GM18870 (cell line): ENCODE data around the gene NCR3LG1.

Source experiments
- ATAC-seq: cut with Tn5 transposase; IDR thresholded peaks from one replicate; pipeline ENCODE4 v1.9.1; 2021; ENCODE audit warnings: moderate library complexity; ENCODE audit not compliant: unreplicated experiment

Gene NCR3LG1

DNA sequence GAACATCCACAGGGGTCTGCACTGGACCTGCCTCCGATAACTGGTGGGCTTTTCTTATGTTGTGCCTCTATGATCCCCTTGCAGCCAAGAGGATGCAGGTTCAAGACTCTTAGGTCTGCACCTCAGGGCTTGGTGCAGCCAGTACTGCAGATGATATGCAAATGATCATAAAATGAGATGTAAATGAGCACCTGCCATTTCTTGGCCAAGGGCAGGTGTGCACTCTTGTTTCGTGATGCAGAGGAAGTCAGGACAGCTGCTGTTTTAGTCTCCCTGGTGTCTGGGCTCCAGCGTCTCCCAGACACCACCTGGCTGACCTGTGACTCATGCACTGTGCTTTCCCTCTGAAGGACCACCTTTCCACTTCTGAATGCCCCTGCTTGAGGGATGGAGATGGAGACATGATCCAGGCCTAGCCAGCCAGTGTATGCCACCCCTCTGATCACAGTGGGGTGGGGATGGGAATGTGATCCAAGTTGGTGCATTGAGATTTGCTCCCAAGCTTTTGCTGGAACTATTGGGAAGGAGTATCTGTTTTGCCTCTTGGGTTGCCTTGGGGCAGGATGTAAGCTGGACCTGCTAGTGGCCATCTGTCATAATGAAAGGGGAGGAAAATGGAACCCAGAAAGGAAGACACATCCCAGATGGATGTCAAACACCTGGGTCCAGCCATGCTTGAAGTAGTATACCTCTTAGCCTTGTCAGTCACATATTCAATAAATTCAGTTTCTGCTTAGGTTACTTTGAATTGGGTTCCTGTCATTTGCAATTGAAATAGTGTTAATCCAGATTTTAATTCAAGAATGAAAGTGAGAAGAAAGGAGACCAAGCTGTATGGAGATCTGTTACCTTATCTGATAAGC, 40.1 kb downstream of the NCR3LG1 start:
- no peak for ATAC-seq

GRCh38 chr11:17392872-17393271, 41.3 kb downstream of the NCR3LG1 start:
- no peak for ATAC-seq

DNA sequence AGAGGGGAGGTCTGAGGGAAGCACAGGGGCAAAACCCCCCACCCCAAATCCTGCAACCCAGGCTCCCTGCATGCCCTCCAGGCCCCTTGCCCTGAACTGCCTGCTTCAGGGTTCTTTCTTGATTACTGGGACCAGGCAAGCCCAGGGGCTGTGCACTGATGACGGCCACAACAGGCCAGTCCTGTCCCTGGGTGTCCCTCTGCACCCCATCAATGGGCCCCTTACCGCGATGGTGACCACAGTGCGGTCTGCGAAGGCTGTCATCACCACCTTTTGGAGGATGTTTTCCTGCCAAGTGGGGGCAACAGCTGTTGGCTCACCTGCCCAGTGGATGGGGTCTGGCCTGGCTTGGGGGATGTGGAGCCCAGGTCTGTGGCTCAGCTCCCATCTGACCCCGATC, 41.9 kb downstream of the NCR3LG1 start:
- no peak for ATAC-seq

GRCh38 chr11:17394743-17395390, 43.3 kb downstream of the NCR3LG1 start:
- ATAC-seq = no peak

DNA sequence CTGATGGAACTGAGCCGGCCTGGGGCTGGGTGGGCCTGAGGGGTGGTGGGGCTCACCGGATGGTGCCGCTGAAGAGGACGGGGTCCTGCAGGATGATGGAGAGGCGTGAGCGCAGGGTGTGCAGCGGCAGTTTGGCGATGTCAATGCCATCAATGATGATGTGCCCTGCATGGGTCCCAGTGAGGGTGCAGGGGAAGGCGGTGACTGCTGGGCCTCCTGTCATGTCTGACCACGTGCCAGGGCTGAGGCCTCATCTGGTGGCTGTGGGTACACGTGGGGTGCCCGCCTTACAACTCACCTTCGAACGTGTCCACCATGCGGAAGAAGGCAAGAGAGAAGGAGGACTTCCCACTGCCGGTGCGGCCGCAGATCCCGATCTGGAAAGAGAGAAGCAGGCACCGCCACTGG, 44.0 kb downstream of the NCR3LG1 start:
- no peak for ATAC-seq

GRCh38 chr11:17395978-17396377, 44.4 kb downstream of the NCR3LG1 start:
- ATAC-seq = no peak

DNA sequence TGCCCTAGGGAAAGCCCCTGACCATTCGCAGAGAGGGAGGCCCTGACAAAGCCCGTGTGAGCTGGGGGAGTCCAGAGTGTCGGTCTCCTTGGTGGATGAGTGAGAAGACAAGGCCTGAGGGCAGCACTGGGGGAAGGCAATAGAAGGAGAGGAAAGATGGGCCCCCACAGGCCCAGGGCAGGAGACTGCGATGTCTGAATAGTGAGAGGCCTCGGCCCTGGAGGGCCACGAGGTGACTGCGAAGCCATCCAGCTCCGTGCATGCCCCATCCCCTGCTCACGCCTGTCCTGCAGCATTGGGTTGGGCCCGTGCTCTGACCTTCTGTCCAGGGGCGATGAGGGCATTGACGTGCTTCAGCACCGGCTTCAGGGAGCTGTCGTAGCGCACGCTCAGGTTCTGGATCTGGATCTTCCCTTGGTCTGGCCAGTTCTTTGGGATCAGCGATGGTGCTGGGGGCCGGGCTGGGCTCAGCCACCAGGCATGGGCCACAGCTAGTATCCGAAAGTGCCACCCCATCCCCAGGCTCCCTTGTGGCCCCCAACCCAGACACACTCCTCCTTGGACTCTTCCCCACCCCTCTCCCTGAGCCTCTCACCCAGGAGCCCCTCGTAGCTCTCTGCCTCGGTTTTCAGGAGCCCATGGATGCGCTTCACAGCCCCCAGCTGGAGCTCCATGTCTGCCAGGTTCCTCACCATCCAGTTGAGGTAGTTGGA, 45.2 kb downstream of the NCR3LG1 start:
- no peak for ATAC-seq

DNA sequence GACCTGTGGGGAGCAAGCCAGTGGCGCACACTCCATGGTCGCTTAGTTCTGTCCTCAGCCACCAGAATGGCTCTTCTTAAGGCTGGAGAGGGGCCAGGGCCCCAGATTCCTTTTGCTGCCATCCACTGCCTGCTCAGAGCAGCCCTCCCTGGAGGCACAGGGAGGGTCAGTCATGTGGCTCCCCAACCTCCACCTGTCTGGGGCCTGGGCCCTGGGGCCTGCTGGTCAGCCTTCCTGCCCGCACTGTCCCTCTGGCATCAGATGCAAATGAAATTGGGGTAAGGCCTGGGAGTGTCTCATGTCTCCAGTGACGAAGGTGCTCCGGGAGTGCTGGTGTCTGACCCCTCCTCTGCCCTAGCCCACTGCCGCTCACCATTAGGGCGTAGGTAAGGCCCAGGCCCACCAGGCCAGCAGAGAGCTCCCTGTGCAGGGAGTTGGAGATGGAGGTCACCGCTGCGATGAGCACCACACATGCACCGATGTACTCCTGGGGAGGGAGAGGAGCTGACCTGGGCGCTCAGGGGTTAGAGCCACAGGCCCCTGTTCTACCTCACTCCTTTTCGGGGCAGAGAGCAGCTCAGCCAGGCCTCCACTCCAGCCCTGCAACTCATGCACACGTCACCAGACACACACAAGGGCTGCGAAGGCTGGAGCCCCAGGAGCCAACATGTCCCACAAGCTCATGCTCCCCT, 45.9 kb downstream of the NCR3LG1 start:
- ATAC-seq = no peak

- ATAC-seq = no peak
These were observed 47.6 kb downstream of the NCR3LG1 start for GRCh38 chr11:17399236-17399635.

DNA sequence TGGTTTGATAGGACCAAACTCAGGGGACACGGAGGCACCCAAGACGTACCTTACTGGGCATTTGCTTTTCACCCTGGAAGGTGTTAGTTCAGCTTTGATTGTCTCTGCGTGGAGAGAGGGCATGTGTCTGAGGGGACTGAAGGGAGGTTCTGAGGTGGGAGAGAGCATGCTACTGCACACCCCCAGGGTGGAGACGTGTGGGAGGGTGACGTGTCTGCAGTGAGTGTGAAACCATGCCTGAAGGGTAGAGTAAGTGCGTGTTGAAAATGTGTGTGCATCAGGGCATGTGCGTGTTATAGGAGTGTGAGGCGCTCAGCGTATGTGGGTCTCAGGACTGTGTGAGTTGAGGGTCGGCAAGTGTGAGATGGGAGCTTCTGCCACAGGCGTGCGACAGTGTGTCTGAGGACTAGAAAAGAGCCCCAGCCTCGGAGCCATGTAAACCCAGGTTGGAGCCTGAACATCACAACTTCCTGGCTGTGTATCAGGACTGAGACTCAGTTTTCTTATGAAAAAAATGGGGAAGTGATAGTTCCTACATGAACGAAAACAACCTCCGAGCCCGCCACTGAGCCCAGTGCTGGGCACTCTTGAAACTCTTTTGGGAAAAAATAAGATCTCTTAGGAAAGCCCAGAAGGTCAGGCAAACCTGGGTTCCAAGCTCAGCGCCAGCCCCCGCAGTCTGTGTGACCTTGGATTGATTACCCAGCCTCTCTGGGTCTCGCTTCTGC, 48.6 kb downstream of the NCR3LG1 start:
- no peak for ATAC-seq

DNA sequence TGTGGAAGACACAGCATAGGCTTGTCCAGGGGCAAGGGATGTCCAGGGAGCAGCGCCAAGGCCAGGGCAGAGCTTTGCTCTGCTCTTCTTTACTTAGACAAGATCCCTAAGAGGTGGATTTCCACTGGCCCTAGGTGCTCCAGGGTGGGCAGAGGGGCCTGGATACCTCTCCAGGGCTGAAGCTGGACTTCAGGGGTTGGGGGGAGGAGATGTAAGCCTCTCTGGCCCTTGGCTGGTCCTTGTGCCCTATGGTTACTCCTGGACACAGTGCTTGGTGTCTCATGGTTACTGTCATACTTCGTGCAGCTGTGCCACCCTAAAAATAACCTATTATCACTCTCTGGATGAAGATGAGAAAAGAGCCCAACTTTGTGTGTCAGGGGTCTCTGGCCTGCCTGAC, 49.7 kb downstream of the NCR3LG1 start:
- ATAC-seq = no peak

GRCh38 chr11:17401841-17402240, 50.2 kb downstream of the NCR3LG1 start:
- ATAC-seq = no peak

DNA sequence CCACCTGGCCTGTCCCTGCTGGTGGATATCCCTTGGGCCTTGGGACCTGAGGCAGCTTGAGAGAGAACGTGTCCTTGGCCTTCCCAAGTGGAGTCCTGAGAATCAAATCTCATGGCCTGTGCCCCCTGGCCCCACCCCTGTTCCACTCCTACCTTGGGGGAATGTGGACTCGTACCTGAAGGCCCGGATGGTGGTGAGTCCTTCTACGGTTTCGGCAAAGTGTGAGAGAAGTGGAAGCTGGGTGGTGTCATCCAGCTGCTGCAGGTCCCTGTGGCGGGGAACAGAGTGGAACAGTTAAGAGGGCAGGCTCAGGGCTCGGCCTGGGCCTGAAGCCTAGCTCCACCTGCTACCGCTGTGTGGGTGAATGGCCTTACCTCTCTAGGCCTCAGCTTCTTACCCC, 50.9 kb downstream of the NCR3LG1 start:
- ATAC-seq = no peak

DNA sequence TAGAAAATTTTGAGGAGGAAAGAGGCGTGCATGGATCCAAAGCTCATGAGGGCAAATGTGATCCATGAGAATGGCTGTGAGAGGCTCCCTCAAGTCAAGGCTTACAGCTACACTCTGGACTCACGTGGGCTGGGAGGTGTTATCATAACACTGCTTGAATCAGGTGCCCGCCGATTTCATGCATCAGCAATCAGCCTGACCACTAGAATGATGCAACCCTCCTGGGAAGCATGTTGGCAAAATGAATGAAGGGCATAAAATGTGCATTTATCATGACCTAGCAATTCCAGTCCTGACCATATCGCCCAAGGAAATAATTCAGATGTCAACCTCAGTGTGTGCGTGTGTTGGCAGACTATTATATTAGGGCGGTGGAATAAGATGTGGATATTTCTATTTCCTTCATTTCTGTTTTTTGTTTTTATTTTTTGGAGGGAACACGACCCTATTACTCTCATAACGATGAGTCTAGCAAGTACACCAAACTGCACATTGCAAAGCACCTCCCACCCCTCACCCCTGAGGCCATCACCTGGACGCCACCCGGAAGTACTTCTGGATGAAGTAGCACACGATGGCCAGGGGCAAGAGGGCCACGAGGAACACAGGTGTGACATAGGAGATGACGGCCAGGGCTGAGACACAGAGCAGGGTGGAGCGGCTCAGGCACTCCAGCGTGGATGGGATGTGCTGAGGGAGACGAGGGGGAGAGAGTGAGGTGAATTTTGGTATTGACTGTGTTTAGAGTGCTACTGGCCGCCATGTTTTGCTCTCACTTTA, 52.6 kb downstream of the NCR3LG1 start:
- ATAC-seq = no peak

- no peak for ATAC-seq
These were observed 53.8 kb downstream of the NCR3LG1 start for GRCh38 chr11:17405232-17406005.

GRCh38 chr11:17406082-17406817, 54.6 kb downstream of the NCR3LG1 start:
- ATAC-seq = no peak

DNA sequence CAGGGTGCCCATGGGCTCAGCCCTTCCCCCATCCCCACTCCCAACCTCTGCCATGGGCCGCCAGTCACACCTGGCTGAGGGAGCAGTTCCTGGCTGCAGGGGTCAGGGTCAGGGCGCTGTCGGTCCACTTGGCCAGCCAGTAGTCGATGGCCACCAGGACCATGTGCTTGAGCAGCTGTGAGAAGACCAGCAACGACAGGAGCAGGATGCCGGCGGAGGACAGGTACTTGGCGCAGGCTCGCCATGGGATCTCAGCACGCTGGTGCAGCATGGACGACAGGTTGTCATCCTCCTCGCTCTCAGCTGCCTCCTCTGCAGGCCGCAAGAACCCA, 55.2 kb downstream of the NCR3LG1 start:
- ATAC-seq = no peak

DNA sequence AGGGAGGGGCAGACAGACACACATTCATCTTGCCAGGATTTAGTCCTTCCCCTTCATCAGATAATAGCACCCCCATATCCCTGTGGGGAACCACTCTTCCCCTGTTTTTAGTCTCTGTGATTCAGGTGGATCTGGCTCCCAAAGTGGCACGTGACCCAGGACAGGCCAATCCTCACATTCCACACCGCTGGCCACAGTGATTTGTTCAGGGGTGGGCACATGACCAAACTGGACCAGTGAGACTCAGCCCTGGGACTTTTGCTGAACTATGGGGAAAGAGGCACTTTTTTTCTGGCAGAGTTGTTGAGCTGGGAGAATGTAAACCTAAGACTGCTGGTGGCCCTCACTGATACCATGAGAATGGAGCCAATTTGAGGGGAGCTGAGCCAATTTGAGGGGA, 56.0 kb downstream of the NCR3LG1 start:
- ATAC-seq = no peak

DNA sequence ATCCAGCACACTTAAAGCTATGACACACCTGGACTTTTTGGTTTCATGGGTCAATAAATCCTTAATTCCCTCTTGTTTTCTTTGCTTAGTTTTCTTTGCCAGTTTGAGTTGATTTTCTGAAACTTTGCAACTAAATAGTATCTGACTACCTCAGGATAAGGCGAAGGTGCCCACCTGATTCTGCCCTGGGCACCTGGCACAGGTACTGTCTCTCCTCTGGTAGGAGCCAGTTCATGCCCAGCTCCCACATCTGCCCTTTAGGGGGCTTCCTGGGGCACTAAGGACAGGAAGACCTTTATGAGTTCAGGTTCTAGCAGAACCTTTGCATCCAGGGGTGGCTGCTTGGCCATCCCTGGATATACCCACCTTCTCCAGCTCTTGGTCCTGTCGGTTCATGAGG, 56.4 kb downstream of the NCR3LG1 start:
- ATAC-seq = no peak
